HCT116 (cell line): ENCODE results near the gene TNNT2. TPM values are rescaled to one million over a fixed set of nuclear protein-coding genes. Genes with fewer than 3 reads are reported as not detected.

ENCODE experiments used
- ATAC-seq: fragments of 200-7000 bp; cut with Tn5 transposase; 2 replicates; pipeline ENCODE4 v1.9.1; 2020; ENCODE audit warnings: mild to moderate bottlenecking, moderate library complexity
- BruUV-seq: library from RNA; stranded (reverse); fragments of 400-500 nt; replicated peaks from 2 replicates; lab custom pipeline; 2021; lab: Mats Ljungman, UMichigan
- CTCF ChIA-PET: fragments of 300-600 bp; sonication (Branson Sonifier 250); formaldehyde crosslinking; loops from one replicate; lab custom pipeline; 2021; ENCODE audit warnings: antibody characterized with exemption; lab: Charles Lee
- POLR2A ChIA-PET: fragments of 300-600, 350-600 bp; sonication (Branson Sonifier 250); formaldehyde crosslinking; loops from one replicate; lab custom pipeline; 2021; ENCODE audit warnings: antibody characterized with exemption; lab: Charles Lee
- RAD21 ChIA-PET, 2 experiments: fragments of 300-600 bp; sonication (Branson Sonifier 250); formaldehyde crosslinking; loops; one replicate each; lab custom pipeline; 2023; ENCODE audit warnings: low total read pairs in 2 of 2; ENCODE audit not compliant: uncharacterized antibody in 2 of 2, unreplicated experiment in 2 of 2, low non-redundant PET in 1 of 2; lab: Charles Lee
- DNase-seq: peaks from one replicate; pipeline ENCODE4 v3.0.0-alpha.2; 2010; ENCODE audit warnings: low read depth, low spot score
- H2AFZ ChIP-seq: fragments of 200-600 bp; shearing (Covaris generic), sonication (generic); 2 replicates; pipeline ENCODE4 v1.6.1; 2017; ENCODE audit warnings: low read depth, mixed run types, mixed read lengths, antibody characterized with exemption, low read length; ENCODE audit not compliant: poor library complexity, severe bottlenecking
- H3K27ac ChIP-seq: 2 replicates; pipeline ENCODE4 v1.5.1; 2012; ENCODE audit warnings: low read depth, low read length
- H3K27me3 ChIP-seq: fragments of 200-600 bp; sonication (generic); 2 replicates; pipeline ENCODE4 v1.6.1; 2016; ENCODE audit warnings: mixed run types, low read length, mixed read lengths; ENCODE audit not compliant: insufficient read depth
- H3K36me3 ChIP-seq, 2 experiments: fragments of 200-500 bp in 1 of 2; fragments of 200-600 bp in 1 of 2; sonication (Bioruptor generic) in 1 of 2; sonication (generic) in 1 of 2; 2 replicates each; pipeline versions ENCODE4 v1.5.1 to v1.6.1; 2014 to 2016; ENCODE audit warnings: low read length in 2 of 2, inconsistent platforms in 1 of 2, mixed read lengths in 1 of 2, mixed run types in 1 of 2; ENCODE audit not compliant: insufficient read depth in 2 of 2, control insufficient read depth in 1 of 2
- H3K4me1 ChIP-seq, 2 experiments: fragments of 200-600 bp in 1 of 2; sonication (generic) in 1 of 2; 2 replicates each; pipeline versions ENCODE4 v1.5.1 to v1.6.1; 2012 to 2017; ENCODE audit warnings: low read length in 2 of 2, inconsistent platforms in 1 of 2, mild to moderate bottlenecking in 1 of 2, mixed read lengths in 1 of 2, mixed run types in 1 of 2, moderate library complexity in 1 of 2; ENCODE audit not compliant: insufficient read depth in 2 of 2, control insufficient read depth in 1 of 2
- H3K4me2 ChIP-seq: fragments of 200-600 bp; sonication (generic); 2 replicates; pipeline ENCODE4 v1.6.1; 2017; ENCODE audit warnings: mixed run types, low read length, mixed read lengths
- H3K4me3 ChIP-seq, 2 experiments: fragments of 200-600 bp in 1 of 2; sonication (generic) in 1 of 2; replicated peaks in 1 of 2; 2 replicates each; pipeline ENCODE4 v1.5.1; 2011 to 2016; ENCODE audit warnings: low read length in 2 of 2, control low read depth in 1 of 2, low read depth in 1 of 2, mild to moderate bottlenecking in 1 of 2, mixed read lengths in 1 of 2, mixed run types in 1 of 2
- H3K79me2 ChIP-seq: fragments of 200-600 bp; sonication (generic); 2 replicates; pipeline ENCODE4 v1.6.1; 2017; ENCODE audit warnings: mild to moderate bottlenecking, mixed run types, low read length, moderate library complexity, mixed read lengths; ENCODE audit not compliant: insufficient read depth
- H3K9ac ChIP-seq: fragments of 200-600 bp; sonication (generic); 2 replicates; pipeline ENCODE4 v1.6.1; 2016; ENCODE audit warnings: low read length, mixed read lengths
- H3K9me2 ChIP-seq: fragments of 200-600 bp; sonication (generic), shearing (Covaris generic); 2 replicates; pipeline ENCODE4 v1.6.1; 2017; ENCODE audit warnings: mixed run types, mild to moderate bottlenecking, moderate library complexity; ENCODE audit not compliant: insufficient read depth
- H3K9me3 ChIP-seq, 2 experiments: fragments of 200-500 bp in 1 of 2; fragments of 200-600 bp in 1 of 2; sonication (Bioruptor generic) in 1 of 2; sonication (generic) in 1 of 2; 2 replicates each; pipeline ENCODE4 v1.6.1; 2014 to 2017; ENCODE audit warnings: low read length in 2 of 2, mixed read lengths in 2 of 2, inconsistent platforms in 1 of 2, low read depth in 1 of 2, mild to moderate bottlenecking in 1 of 2, mixed run types in 1 of 2, moderate library complexity in 1 of 2; ENCODE audit not compliant: control insufficient read depth in 1 of 2, insufficient read depth in 1 of 2
- H4K20me1 ChIP-seq: fragments of 200-600 bp; sonication (generic), shearing (Covaris generic); 2 replicates; pipeline ENCODE4 v1.6.1; 2017; ENCODE audit warnings: mixed run types, mild to moderate bottlenecking, moderate library complexity; ENCODE audit not compliant: insufficient read depth
- ATF3 ChIP-seq: IDR thresholded peaks from 2 replicates; pipeline ENCODE4 v1.6.1; 2012
- CEBPB ChIP-seq: IDR thresholded peaks from 2 replicates; pipeline ENCODE4 v1.6.1; 2012; ENCODE audit warnings: low read depth
- EGR1 ChIP-seq: IDR thresholded peaks from 2 replicates; pipeline ENCODE4 v1.6.1; 2012; ENCODE audit warnings: low read depth
- ELF1 ChIP-seq: IDR thresholded peaks from 2 replicates; pipeline ENCODE4 v1.6.1; 2012; ENCODE audit warnings: low read depth, borderline replicate concordance
- EZH2 ChIP-seq: fragments of 200-600 bp; sonication (generic); IDR thresholded peaks from 2 replicates; pipeline ENCODE4 v1.6.1; 2017; ENCODE audit warnings: antibody characterized with exemption, mixed run types
- EZH2phosphoT487 ChIP-seq: fragments of 200-600 bp; IDR thresholded peaks from 2 replicates; pipeline ENCODE4 v1.6.1; 2018; ENCODE audit warnings: antibody characterized with exemption, borderline replicate concordance
- FOSL1 ChIP-seq: IDR thresholded peaks from 2 replicates; pipeline ENCODE4 v1.6.1; 2012; ENCODE audit warnings: low read depth
- JUND ChIP-seq: IDR thresholded peaks from 2 replicates; pipeline ENCODE4 v1.6.1; 2012
- POLR2AphosphoS5 ChIP-seq: IDR thresholded peaks from 2 replicates; pipeline ENCODE4 v1.6.1; 2011; ENCODE audit warnings: mild to moderate bottlenecking, low read depth, low read length, moderate library complexity
- RAD21 ChIP-seq: IDR thresholded peaks from 2 replicates; pipeline ENCODE4 v1.6.1; 2012; ENCODE audit warnings: low read depth, mild to moderate bottlenecking
- SIN3A ChIP-seq: IDR thresholded peaks from 2 replicates; pipeline ENCODE4 v1.6.1; 2012; ENCODE audit warnings: low read depth
- SP1 ChIP-seq: IDR thresholded peaks from 2 replicates; pipeline ENCODE4 v1.6.1; 2012; ENCODE audit warnings: low read depth
- SRF ChIP-seq: IDR thresholded peaks from 2 replicates; pipeline ENCODE4 v1.6.1; 2012; ENCODE audit warnings: low read depth
- TCF7L2 ChIP-seq: IDR thresholded peaks from 2 replicates; pipeline ENCODE4 v1.7.0; 2011; ENCODE audit warnings: borderline replicate concordance, inconsistent platforms; ENCODE audit not compliant: insufficient read depth, insufficient read length; ENCODE audit errors: extremely low read depth
- YY1 ChIP-seq: IDR thresholded peaks from 2 replicates; pipeline ENCODE4 v1.6.1; 2011; ENCODE audit warnings: low read length, low read depth, moderate library complexity, mild to moderate bottlenecking; ENCODE audit not compliant: insufficient replicate concordance; ENCODE audit errors: extremely low read depth
- ZBTB33 ChIP-seq: IDR thresholded peaks from 2 replicates; pipeline ENCODE4 v1.6.1; 2011; ENCODE audit warnings: mild to moderate bottlenecking, low read length, moderate library complexity; ENCODE audit not compliant: insufficient replicate concordance; ENCODE audit errors: extremely low read depth
- ZFX ChIP-seq: fragments of 450-650 bp; IDR thresholded peaks from 2 replicates; pipeline ENCODE4 v1.6.1; 2017
- ZNF274 ChIP-seq: fragments of 200-500 bp; sonication (Bioruptor generic); IDR thresholded peaks from 2 replicates; pipeline ENCODE4 v1.6.1; 2014; ENCODE audit warnings: mild to moderate bottlenecking, low read depth, low read length, inconsistent platforms
- intact Hi-C: fragments of 100-400 bp; cut with micrococcal nuclease; formaldehyde crosslinking; loops from 2 replicates; pipeline ENCODE4 v1.10.0; 2022
- total RNA-seq: library from RNA; stranded (reverse); gene quantifications from one replicate; pipeline ENCODE4 v1.2.1, GENCODE V29; 2021; ENCODE audit not compliant: unreplicated experiment
- TF ChIP-seq, protein P1 (sequence below): IDR thresholded peaks from 2 replicates; pipeline ENCODE4 v1.6.1; 2012; ENCODE audit warnings: low read depth
- TF ChIP-seq, protein P2 (sequence below): IDR thresholded peaks from 2 replicates; pipeline ENCODE4 v1.6.1; 2012

The TNNT2 gene
- total RNA-seq, 1 experiment from 2014 or later, result 2.0 TPM

- TF ChIP-seq ZBTB33 (no peak), SP1 (no peak), EZH2phosphoT487 (no peak)
Measured at GRCh38 chr1:201371276-201371675, 6.2 kb downstream of the TNNT2 start (continued).

- H3K4me2 ChIP-seq, result no peak overlapping the region
- H3K27me3 ChIP-seq, result peaks cover 29% of the 10 kb centered on the region; the same call in 1 of the 2 replicates
- no peaks in the 10 kb centered on the region for H3K36me3 ChIP-seq
- peaks cover 0 to 6% of the 10 kb centered on the region in 2 experiments; a peak in 2 of 4 replicates for H3K4me1 ChIP-seq
- no peaks in the 10 kb centered on the region for H3K9me2 ChIP-seq
- ChIA-PET RAD21 (no interaction called here), CTCF (no interaction called here)
- intact Hi-C loops, result no loop called here
- ATAC-seq, result no peak
- H3K79me2 ChIP-seq, result no peaks in the 10 kb centered on the region
- H4K20me1 ChIP-seq, result no peaks in the 10 kb centered on the region
- TF ChIP-seq CEBPB (no peak), FOSL1 (no peak), EZH2phosphoT487 (no peak), TCF7L2 (no peak), ZNF274 (no peak), RAD21 (no peak), JUND (no peak), ATF3 (no peak), SIN3A (no peak), POLR2AphosphoS5 (no peak), YY1 (no peak), ZFX (no peak), SRF (no peak), EZH2 (no peak), EGR1 (no peak), ELF1 (no peak)
- TF ChIP-seq, protein P1, sequence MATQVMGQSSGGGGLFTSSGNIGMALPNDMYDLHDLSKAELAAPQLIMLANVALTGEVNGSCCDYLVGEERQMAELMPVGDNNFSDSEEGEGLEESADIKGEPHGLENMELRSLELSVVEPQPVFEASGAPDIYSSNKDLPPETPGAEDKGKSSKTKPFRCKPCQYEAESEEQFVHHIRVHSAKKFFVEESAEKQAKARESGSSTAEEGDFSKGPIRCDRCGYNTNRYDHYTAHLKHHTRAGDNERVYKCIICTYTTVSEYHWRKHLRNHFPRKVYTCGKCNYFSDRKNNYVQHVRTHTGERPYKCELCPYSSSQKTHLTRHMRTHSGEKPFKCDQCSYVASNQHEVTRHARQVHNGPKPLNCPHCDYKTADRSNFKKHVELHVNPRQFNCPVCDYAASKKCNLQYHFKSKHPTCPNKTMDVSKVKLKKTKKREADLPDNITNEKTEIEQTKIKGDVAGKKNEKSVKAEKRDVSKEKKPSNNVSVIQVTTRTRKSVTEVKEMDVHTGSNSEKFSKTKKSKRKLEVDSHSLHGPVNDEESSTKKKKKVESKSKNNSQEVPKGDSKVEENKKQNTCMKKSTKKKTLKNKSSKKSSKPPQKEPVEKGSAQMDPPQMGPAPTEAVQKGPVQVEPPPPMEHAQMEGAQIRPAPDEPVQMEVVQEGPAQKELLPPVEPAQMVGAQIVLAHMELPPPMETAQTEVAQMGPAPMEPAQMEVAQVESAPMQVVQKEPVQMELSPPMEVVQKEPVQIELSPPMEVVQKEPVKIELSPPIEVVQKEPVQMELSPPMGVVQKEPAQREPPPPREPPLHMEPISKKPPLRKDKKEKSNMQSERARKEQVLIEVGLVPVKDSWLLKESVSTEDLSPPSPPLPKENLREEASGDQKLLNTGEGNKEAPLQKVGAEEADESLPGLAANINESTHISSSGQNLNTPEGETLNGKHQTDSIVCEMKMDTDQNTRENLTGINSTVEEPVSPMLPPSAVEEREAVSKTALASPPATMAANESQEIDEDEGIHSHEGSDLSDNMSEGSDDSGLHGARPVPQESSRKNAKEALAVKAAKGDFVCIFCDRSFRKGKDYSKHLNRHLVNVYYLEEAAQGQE, result no peak
- TF ChIP-seq, protein P2, sequence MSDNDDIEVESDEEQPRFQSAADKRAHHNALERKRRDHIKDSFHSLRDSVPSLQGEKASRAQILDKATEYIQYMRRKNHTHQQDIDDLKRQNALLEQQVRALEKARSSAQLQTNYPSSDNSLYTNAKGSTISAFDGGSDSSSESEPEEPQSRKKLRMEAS, result no peak
- TF ChIP-seq, all 23 proteins: peak for 0
- no peak overlapping the region for H3K4me3 ChIP-seq
- BruUV-seq, result no TSS peak
- no peaks in the 10 kb centered on the region for H3K9me3 ChIP-seq
- H2AFZ ChIP-seq, result no peak overlapping the region
- POLR2A ChIA-PET, result no interaction called here
- H3K9ac ChIP-seq, result no peak overlapping the region
- no peak for DNase-seq
- no peak overlapping the region for H3K27ac ChIP-seq
Measured at GRCh38 chr1:201370500-201370899, 7.0 kb downstream of the TNNT2 start.
